HUES48 (cell line): ENCODE data around the gene CBLN3.

Source experiments
- H3K27ac ChIP-seq: one replicate; pipeline ENCODE4 v1.7.0; 2013; ENCODE audit warnings: low read depth, low read length, inconsistent platforms
- H3K27me3 ChIP-seq: 2 replicates; pipeline ENCODE4 v1.6.1; 2013; ENCODE audit warnings: mild to moderate bottlenecking, low read length; ENCODE audit not compliant: control insufficient read depth, insufficient read depth
- H3K36me3 ChIP-seq: 2 replicates; pipeline ENCODE4 v1.6.1; 2013; ENCODE audit warnings: low read length; ENCODE audit not compliant: control insufficient read depth, insufficient read depth
- H3K4me1 ChIP-seq: 2 replicates; pipeline ENCODE4 v1.6.1; 2013; ENCODE audit warnings: mild to moderate bottlenecking, low read length; ENCODE audit not compliant: control insufficient read depth, insufficient read depth
- H3K4me3 ChIP-seq: 2 replicates; pipeline ENCODE4 v1.5.1; 2013; ENCODE audit warnings: mild to moderate bottlenecking, low read depth, low read length
- H3K9ac ChIP-seq: 2 replicates; pipeline ENCODE4 v1.6.1; 2013; ENCODE audit warnings: mild to moderate bottlenecking, low read depth, low read length, moderate library complexity
- H3K9me3 ChIP-seq: 2 replicates; pipeline ENCODE4 v1.6.1; 2013; ENCODE audit warnings: low read length; ENCODE audit not compliant: control insufficient read depth, insufficient read depth

Gene CBLN3

GRCh38 chr14:24422694-24423601 lies 6.5 kb downstream of the CBLN3 start:
- Histone ChIP-seq H3K36me3 (no peaks in the 10 kb centered on the region), H3K4me3 (no peak overlapping the region), H3K9me3 (no peaks in the 10 kb centered on the region), H3K27ac (no peak overlapping the region), H3K4me1 (0 out of 2 replicates have a peak, but pooled peaks cover 5% of the 10 kb centered on the region), H3K27me3 (peaks cover 12% of the 10 kb centered on the region; the same call in 1 of the 2 replicates), H3K9ac (no peak overlapping the region)

DNA sequence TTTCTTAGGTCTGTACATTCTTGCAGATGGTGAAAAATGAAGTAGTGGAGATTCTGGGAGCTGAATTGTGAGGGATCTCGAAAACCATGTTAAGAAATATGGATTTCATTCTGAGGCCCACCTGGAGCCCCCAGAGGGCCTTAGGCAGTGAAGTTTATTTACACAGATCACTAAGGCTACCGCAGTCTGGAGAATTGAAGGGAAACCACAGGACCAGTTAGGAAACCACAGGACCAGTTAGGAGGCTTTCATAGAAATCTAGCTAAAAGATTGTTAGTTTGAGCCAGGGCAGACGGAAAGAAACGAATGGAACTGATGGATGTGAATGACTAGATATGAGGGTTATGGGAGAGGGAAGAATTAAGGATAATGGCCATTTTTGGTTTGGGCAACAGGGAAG lies 7.2 kb downstream of the CBLN3 start:
- 0 out of 2 replicates have a peak, but pooled peaks cover 5% of the 10 kb centered on the region for H3K4me1 ChIP-seq
- no peak overlapping the region for H3K9ac ChIP-seq
- H3K27me3 ChIP-seq, result 0 out of 2 replicates have a peak, but pooled peaks cover 12% of the 10 kb centered on the region
- H3K27ac ChIP-seq, result no peak overlapping the region
- H3K4me3 ChIP-seq, result no peak overlapping the region
- no peaks in the 10 kb centered on the region for H3K9me3 ChIP-seq
- no peaks in the 10 kb centered on the region for H3K36me3 ChIP-seq

DNA sequence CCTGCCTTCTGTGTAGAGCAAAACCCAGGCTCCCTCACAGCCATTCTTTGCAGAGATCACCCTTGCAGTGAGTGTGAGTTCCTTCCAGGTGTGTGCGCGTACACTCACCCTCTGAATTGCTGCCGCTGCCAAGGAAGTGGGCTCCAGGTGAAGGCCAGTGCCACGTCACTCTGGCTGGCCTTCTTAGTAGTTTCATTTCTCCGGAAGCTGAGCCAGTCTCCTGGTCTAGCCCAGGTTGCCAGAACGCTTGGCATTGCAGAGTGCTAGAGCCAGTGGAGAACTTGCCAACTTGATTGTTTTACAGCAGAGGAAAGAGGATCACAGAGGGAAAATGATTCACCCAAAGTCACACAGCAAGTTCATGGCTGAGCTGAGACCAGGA lies 11.0 kb downstream of the CBLN3 start:
- H3K4me1 ChIP-seq, result no peaks in the 10 kb centered on the region
- no peak overlapping the region for H3K27ac ChIP-seq
- no peak overlapping the region for H3K9ac ChIP-seq
- no peak overlapping the region for H3K4me3 ChIP-seq
- H3K36me3 ChIP-seq, result peaks cover 20% of the 10 kb centered on the region
- 0 out of 2 replicates have a peak, but pooled peaks cover 12% of the 10 kb centered on the region for H3K27me3 ChIP-seq
- H3K9me3 ChIP-seq, result no peaks in the 10 kb centered on the region

DNA sequence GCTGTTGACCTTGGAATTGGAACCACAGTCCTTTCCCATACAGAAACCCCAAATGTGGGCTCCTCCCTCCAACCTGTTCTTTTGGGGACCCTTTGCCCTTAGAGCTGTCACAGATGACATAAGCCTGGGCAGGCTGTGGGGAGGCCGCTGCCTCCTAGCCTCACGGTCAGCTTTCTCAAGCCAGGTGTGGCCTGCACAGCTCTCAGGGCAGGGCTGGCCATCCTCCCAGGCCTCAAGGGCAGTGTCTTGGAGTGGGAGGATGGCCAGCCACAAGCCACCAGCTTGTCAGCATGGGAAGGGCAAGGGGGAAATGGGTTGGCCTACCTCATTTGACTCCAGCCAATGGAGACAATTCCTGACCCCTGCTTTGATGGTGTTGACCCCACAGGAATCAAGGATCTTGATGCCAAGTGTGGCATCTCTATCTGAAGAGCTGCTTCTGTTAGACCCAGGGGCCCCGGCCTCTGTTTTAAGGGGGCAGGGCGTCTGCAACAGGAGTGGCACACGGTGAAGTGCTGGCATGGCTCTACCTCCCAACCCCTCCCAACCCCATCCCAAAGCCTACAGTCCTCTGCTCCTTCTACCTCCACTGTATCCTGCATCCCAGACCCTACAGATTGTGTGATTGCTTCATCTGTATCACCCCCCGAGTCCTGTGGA lies 11.5 kb downstream of the CBLN3 start:
- H3K4me1 ChIP-seq, result no peaks in the 10 kb centered on the region
- no peak overlapping the region for H3K9ac ChIP-seq
- H3K36me3 ChIP-seq, result peaks cover 25% of the 10 kb centered on the region
- 0 out of 2 replicates have a peak, but pooled peaks cover 12% of the 10 kb centered on the region for H3K27me3 ChIP-seq
- H3K9me3 ChIP-seq, result no peaks in the 10 kb centered on the region
- no peak overlapping the region for H3K27ac ChIP-seq
- H3K4me3 ChIP-seq, result no peak overlapping the region

DNA sequence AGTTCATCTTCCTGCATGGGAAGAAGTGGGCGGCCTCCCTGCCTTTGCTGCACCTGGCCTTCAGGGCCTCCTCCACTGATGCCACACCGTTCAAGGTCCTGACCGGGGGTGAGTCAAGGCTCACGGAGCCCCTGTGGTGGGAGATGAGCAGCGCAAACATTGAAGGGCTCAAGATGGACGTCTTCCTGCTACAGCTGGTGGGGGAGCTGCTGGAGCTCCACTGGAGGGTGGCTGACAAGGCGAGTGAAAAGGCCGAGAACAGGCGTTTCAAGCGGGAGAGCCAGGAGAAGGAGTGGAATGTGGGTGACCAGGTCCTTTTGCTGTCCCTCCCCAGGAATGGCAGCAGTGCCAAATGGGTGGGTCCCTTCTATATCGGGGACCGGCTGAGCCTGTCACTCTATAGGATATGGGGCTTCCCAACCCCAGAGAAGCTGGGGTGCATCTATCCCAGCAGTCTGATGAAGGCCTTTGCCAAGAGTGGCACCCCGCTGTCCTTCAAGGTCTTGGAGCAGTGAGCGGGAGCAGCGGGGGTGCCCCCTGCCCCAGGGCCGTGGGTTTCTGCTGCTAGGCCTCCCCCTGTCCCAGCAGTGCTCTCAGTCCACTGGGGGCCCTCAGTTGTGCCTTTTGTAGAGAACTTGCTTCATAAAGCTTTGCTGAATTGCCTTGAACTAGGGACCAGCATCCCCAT lies 12.4 kb downstream of the CBLN3 start:
- Histone ChIP-seq H3K9me3 (no peaks in the 10 kb centered on the region), H3K4me3 (no peak overlapping the region), H3K27me3 (0 out of 2 replicates have a peak, but pooled peaks cover 11% of the 10 kb centered on the region)

DNA sequence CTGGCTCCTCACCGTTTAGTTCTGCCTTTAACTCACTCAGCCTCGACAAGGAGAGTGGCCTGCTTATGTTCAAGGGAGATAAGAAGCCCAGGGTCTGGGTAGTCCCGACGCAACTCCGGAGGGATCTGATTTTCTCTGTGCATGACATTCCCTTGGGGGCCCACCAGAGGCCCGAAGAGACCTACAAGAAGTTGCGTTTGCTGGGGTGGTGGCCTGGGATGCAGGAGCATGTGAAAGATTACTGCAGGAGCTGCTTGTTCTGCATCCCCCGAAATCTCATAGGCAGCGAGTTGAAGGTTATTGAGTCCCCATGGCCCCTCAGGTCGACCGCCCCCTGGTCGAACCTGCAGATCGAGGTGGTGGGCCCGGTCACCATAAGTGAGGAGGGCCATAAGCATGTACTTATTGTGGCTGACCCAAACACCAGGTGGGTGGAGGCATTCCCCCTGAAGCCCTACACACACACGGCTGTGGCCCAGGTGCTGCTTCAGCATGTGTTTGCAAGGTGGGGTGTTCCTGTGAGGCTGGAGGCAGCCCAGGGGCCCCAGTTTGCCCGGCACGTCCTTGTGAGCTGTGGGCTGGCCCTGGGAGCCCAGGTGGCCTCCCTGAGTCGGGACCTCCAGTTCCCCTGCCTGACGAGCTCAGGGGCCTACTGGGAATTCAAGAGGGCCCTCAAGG lies 13.1 kb downstream of the CBLN3 start:
- no peaks in the 10 kb centered on the region for H3K9me3 ChIP-seq
- H3K27me3 ChIP-seq, result 0 out of 2 replicates have a peak, but pooled peaks cover 8% of the 10 kb centered on the region
- no peak overlapping the region for H3K4me3 ChIP-seq
- peaks cover 30% of the 10 kb centered on the region for H3K36me3 ChIP-seq
- no peak overlapping the region for H3K27ac ChIP-seq
- H3K9ac ChIP-seq, result no peak overlapping the region
- no peaks in the 10 kb centered on the region for H3K4me1 ChIP-seq

More for the DNA sequence above, 12.4 kb downstream of the CBLN3 start:
- Histone ChIP-seq H3K27ac (no peak overlapping the region), H3K36me3 (peaks cover 30% of the 10 kb centered on the region), H3K4me1 (no peaks in the 10 kb centered on the region), H3K9ac (no peak overlapping the region)

DNA sequence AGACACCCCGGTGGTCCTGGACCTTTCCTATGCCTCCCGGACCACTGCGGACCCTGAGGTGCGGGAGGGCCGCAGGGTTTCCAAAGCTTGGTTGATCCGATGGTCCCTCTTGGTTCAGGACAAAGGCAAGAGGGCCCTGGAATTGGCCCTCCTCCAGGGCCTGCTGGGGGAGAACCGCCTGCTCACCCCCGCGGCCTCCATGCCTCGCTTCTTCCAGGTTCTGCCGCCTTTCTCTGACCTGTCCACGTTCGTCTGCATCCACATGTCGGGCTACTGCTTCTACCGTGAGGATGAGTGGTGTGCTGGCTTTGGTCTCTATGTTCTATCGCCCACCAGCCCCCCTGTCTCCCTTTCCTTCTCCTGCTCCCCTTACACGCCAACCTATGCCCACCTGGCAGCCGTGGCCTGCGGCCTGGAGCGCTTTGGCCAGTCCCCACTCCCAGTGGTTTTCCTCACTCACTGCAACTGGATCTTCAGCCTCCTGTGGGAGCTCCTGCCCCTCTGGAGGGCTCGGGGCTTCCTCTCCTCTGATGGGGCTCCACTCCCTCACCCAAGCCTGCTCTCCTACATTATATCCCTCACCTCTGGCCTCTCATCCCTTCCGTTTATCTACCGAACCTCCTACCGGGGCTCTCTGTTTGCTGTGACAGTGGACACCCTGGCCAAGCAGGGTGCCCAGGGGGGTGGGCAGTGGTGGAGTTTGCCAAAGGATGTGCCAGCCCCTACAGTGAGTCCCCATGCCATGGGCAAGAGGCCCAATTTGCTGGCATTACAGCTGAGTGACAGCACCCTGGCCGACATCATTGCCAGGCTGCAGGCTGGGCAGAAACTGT lies 13.8 kb downstream of the CBLN3 start:
- H3K4me3 ChIP-seq, result no peak overlapping the region
- 0 out of 2 replicates have a peak, but pooled peaks cover 8% of the 10 kb centered on the region for H3K27me3 ChIP-seq
- H3K4me1 ChIP-seq, result no peaks in the 10 kb centered on the region
- no peak overlapping the region for H3K27ac ChIP-seq
- no peaks in the 10 kb centered on the region for H3K9me3 ChIP-seq
- peaks cover 30% of the 10 kb centered on the region for H3K36me3 ChIP-seq
- H3K9ac ChIP-seq, result no peak overlapping the region

GRCh38 chr14:24414732-24415420 lies 14.6 kb downstream of the CBLN3 start:
- H3K27me3 ChIP-seq, result 0 out of 2 replicates have a peak, but pooled peaks cover 8% of the 10 kb centered on the region
- H3K9me3 ChIP-seq, result no peaks in the 10 kb centered on the region
- no peak overlapping the region for H3K4me3 ChIP-seq
- H3K36me3 ChIP-seq, result peaks cover 30% of the 10 kb centered on the region
- H3K27ac ChIP-seq, result no peak overlapping the region
- no peaks in the 10 kb centered on the region for H3K4me1 ChIP-seq
- no peak overlapping the region for H3K9ac ChIP-seq

- no peak overlapping the region for H3K4me3 ChIP-seq
- 0 out of 2 replicates have a peak, but pooled peaks cover 7% of the 10 kb centered on the region for H3K27me3 ChIP-seq
- H3K4me1 ChIP-seq, result no peaks in the 10 kb centered on the region
- H3K27ac ChIP-seq, result no peak overlapping the region
- no peaks in the 10 kb centered on the region for H3K9me3 ChIP-seq
- H3K36me3 ChIP-seq, result peaks cover 33% of the 10 kb centered on the region
- no peak overlapping the region for H3K9ac ChIP-seq
These were observed 15.4 kb downstream of the CBLN3 start for GRCh38 chr14:24414077-24414476.
